ENCODE measurements around the gene CADPS.

- TF ChIP-seq CTCF (conservative IDR thresholded peaks at IDR 0.05; ENCODE audit: low read length) = no peak
- TF ChIP-seq EZH2phosphoT487 (IDR thresholded peaks at IDR 0.05; ENCODE audit: borderline replicate concordance) = no peak
Observed at GRCh38 chr3:62439978-62440377, 435.2 kb downstream of the CADPS start.

All from Loucy (cell line).